ENCODE measurements around the gene TUBB4A. TPM values are rescaled to one million over a fixed set of nuclear protein-coding genes. Genes with fewer than 3 reads are reported as not detected.

The TUBB4A gene
- total and polyA plus RNA-seq, 11 donors, result 0.15 to 4.8 (median 1.6) TPM

GRCh38 chr19:6518145-6518911 is 16.2 kb upstream of the TUBB4A start:
- no peak for DNase-seq
- Histone ChIP-seq H3K9me3 (no peaks in the 10 kb centered on the region), H3K4me1 (peaks cover 0 to 28% (median 6%) of the 10 kb centered on the region in 12 donors), H3K36me3 (no peaks in the 10 kb centered on the region), H3K27me3 (peaks cover 0 to 24% (median 0%) of the 10 kb centered on the region in 9 donors), H3K4me3 (no peak overlapping the region), H3K27ac (no peak overlapping the region)
- TF ChIP-seq CTCF (IDR thresholded peaks at IDR 0.05) (no peak), POLR2A (IDR thresholded peaks at IDR 0.05) (no peak)
- intact Hi-C loops (cut with DNase I), result loop anchor here in 9 of 10 donors (2.0 to 10.0 kb wide), 5 partner anchors 114 to 344 kb away; partner anchors contain the start of genes GPR108 (in 8 of the 9) and TRIP10 (in 8 of the 9)
- no peak for ATAC-seq
- 48 to 59% (median 52%) methylated on average over 12 to 14 of the region's 14 CpGs for WGBS, 4 donors

GRCh38 chr19:6516659-6517291 is 14.7 kb upstream of the TUBB4A start:
- ATAC-seq (peak; percentile 90 to 93 (median 92)), DNase-seq (peak; percentile 85 to 96 (median 89))
- Histone ChIP-seq H3K4me3 (peak overlapping the region; percentile 45 to 71 (median 58)), H3K9me3 (no peaks in the 10 kb centered on the region), H3K36me3 (no peaks in the 10 kb centered on the region), H3K27ac (peak overlapping the region in 10 of 12 donors; percentile 11 to 78 (median 56)), H3K4me1 (peaks cover 0 to 21% (median 6%) of the 10 kb centered on the region in 12 donors), H3K27me3 (peaks cover 0 to 11% (median 0%) of the 10 kb centered on the region in 9 donors)
- TF ChIP-seq CTCF (IDR thresholded peaks at IDR 0.05), result peak; percentile 88 to 97 (median 95)
- TF ChIP-seq POLR2A (IDR thresholded peaks at IDR 0.05), result no peak
- intact Hi-C loops (cut with DNase I), result loop anchor here in 9 of 10 donors (1.0 to 10.0 kb wide), 10 partner anchors 116 to 348 kb away; partner anchors contain the start of genes GPR108 (in 8 of the 9) and TRIP10 (in 8 of the 9)
- WGBS, 4 donors, result 1% methylated on average over 32 to 38 of the region's 38 CpGs

DNA sequence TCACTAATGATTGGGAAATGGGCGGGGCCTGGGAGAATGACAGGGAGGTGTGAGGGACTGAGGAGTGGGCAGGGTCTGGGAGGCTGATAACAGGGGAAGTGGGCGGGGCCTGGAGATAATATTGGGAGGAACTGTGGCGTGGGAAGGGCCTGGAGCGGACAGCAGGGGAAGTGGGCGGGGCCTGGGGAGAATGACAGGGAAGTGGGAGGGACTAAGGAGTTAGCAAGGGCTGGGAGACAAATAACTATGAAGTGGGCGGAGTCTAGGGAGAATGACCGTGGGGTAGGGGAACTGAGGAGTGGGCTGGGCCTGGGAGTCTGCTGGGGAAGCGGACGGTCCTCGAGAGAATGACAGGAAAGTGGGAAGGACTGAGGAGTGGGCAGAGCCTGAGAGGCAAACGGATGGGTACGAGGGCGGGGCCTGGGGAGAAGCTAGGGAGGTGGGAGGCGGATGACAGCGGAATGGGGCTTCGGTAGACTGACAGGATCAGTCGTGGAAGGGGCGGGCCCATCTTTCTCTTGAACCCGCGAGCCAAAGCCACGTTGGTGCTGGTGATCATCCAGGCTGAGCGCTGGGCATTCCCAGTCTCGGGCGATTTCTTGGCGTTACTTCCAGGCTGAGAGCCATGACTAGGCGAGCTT is 14.0 kb upstream of the TUBB4A start:
- intact Hi-C loops (cut with DNase I), result loop anchor here in 9 of 10 donors (2.0 to 10.0 kb wide), 8 partner anchors 116 to 349 kb away; partner anchors contain the start of genes GPR108 (in 8 of the 9) and TRIP10 (in 8 of the 9)
- DNase-seq (peak; percentile 89 to 96 (median 92)), ATAC-seq (peak; percentile 78 to 93 (median 92))
- peak overlapping the region in 10 of 12 donors; percentile 11 to 78 (median 56) for H3K27ac ChIP-seq
- peak overlapping the region; percentile 45 to 71 (median 58) for H3K4me3 ChIP-seq
- H3K4me1 ChIP-seq, result peaks cover 0 to 19% (median 6%) of the 10 kb centered on the region in 12 donors
- WGBS, 4 donors, result 1 to 2% (median 2%) methylated on average over 26 of the region's 26 CpGs
- TF ChIP-seq POLR2A (IDR thresholded peaks at IDR 0.05), result no peak
- no peak for TF ChIP-seq CTCF (IDR thresholded peaks at IDR 0.05)
- no peaks in the 10 kb centered on the region for H3K36me3 ChIP-seq
- H3K9me3 ChIP-seq, result no peaks in the 10 kb centered on the region
- peaks cover 0 to 5% (median 0%) of the 10 kb centered on the region in 9 donors for H3K27me3 ChIP-seq

Measured in heart left ventricle (tissue), 16 donors.